ENCODE data around the gene SYT17.

SYT17 gene

GRCh38 chr16:19139436-19140091 lies 28.5 kb upstream of the SYT17 start:
- DNase-seq, result no peak

DNA sequence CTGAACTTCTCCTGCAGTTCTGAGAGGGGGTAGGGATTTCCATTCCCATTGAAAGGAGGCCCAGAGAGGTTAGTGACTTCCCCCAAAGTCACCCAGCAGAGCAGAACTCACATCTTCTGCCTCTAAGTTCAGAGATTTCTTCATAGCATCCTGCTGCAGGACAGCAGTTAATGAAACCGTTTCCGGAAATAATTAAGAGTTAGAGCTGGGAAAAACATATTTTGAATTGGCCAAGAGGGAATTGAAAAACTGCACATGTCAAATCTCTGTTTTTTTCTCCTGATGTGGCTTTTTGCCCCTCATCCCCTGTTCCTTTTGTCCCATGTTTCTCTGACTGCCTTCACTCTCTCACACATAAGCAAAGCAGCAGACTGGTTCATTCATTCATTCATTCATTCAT lies 27.6 kb upstream of the SYT17 start:
- no peak for DNase-seq

DNA sequence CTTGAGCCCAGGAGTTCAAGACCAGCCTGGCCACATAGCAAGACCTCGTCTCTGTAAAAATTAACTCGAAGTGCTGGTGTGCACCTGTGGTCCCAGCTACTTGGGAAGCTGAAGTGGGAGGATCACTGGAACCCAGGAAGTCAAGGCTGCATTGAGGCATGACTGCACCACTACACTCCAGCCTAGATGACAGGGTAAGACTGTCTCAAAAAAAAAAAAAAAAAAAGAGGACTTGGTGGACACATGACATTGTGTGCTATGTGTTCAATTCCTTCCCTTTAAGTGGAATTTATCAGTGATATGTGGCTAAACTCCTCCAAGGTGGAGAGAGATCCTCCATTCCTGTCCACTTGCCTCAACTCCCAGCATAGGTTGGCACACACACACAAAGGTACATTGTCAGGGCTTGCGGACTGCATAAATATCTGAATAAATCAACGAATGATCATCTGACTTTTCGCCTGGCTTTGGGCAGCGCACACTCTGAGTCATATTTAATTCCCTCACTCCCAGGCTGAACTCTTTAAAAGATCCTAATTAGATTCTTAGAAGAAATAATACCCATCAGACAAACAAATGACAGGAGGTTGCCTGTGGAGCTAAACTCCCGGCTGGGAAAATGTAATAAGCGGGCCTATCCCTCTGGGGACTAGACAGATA lies 25.0 kb upstream of the SYT17 start:
- no peak for DNase-seq

- DNase-seq, result no peak
These were observed 24.5 kb upstream of the SYT17 start for GRCh38 chr16:19143599-19143956.

DNA sequence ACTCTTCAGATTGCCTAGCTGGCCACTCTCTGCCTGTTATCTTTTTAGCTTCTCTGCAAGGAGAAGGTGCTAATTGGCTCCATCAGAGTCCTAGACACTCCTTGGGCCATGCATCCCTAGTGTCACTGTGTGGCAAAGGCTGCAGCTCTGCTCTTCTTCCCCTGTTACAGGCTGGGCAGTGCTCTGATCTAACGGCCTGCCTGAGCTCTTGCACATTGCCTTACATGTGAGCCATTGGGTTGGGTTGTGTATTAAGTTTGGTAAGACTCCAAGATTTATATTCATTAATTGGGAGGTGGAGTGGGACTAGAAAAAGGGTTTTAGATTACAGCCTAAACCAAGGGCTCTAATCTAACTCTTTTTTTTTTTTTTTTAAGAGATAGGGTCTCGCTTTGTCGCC lies 23.0 kb upstream of the SYT17 start:
- DNase-seq, result no peak

DNA sequence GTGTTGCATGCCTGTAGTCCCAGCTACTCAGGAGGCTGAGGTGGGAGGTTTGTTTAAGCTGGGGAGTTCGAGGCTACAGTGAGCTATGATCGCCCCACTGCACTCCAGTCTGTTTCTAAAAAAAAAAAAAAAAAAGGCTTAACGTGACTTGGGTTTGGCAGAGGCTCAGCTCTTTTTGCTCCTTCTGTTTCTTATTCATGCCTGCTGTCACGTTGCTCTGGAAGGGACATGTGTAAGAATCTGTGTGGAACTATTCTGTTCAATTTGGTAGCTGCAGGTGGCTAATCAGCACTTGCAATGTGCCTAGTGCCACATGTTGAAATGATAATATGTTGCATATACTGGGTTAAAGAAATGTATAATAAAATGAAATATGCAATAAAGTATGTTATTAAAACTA lies 20.9 kb upstream of the SYT17 start:
- DNase-seq, result no peak

GRCh38 chr16:19147627-19148026 lies 20.4 kb upstream of the SYT17 start:
- no peak for DNase-seq

DNA sequence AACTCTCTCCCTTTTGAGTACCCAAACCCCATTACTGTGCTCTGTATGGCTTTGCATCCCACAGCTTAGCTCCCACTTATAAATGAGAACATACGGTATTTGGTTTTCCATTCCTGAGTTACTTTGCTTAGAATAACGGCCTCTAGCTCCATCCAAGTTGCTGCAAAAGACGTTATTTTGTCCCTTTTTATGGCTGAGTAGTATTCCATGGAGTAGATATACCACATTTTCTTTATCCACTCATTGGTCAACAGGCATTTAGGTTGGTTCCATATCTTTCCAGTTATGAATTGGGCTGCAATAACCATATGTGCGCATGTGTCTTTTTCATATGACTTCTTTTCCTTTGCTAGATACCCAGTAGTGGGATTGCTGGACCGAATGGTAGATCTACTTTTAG lies 19.9 kb upstream of the SYT17 start:
- no peak for DNase-seq

GRCh38 chr16:19151310-19151709 lies 16.7 kb upstream of the SYT17 start:
- DNase-seq, result no peak

DNA sequence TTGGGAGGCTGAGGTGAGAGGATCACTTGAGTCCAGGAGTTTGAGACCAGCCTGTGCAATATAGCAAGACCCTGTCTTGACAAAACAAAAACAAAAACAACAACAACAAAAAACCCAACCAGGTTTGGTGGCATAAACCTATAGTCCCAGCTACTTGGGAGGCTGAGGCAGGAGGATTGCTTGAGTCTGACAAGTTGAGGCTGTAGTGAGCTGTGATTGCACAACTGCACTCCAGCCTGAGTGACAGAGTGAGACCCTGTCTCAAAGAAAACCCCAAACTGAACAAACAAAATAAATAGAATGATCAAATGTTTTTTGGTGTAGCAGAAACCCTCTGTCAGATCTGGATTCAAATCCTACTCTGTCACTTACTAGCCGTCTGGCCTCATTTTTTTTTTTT lies 16.0 kb upstream of the SYT17 start:
- DNase-seq, result no peak

GRCh38 chr16:19153876-19154275 lies 14.2 kb upstream of the SYT17 start:
- DNase-seq, result peak; percentile 21

GRCh38 chr16:19162085-19162484 lies 6.0 kb upstream of the SYT17 start:
- DNase-seq, result no peak

DNA sequence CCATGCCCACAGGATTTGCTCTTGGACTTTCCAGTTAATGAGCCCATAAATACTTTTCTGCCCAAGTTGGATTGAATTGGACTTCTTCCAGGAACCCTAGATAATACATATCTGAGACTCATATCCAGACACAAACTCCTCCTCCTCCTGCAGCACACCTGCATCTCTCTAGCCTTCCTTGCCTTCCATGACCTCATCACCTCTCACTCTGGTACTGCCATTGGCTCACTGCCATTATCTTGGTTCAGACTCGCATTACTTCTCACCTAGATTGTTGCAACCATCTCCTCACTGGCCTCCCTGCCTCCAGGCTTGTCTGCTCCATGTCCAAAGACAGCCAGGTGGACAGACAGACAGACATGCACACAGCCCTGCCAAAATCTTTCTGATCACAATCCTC lies 4.8 kb upstream of the SYT17 start:
- no peak for DNase-seq

DNA sequence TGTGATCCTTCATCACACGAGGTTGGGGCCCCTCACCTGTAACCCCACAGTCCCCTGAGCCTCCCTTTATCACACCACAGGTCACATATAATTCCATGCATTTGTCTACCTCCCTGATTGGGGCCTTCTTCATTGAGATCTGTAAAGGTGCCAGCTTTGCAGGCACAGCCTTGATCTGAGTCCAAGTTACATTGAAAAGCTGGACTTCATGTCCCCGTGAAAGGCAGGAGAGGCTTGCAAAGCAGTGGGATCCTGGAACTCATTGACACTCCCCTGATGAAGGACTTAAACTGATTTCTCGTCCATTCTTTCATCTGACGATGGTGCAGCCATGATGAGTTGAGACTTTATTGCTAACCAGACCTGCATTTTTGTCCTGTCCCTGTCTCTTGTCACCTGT lies 3.8 kb upstream of the SYT17 start:
- no peak for DNase-seq

- no peak for DNase-seq
These were observed 2.9 kb upstream of the SYT17 start for GRCh38 chr16:19165101-19165500.

DNA sequence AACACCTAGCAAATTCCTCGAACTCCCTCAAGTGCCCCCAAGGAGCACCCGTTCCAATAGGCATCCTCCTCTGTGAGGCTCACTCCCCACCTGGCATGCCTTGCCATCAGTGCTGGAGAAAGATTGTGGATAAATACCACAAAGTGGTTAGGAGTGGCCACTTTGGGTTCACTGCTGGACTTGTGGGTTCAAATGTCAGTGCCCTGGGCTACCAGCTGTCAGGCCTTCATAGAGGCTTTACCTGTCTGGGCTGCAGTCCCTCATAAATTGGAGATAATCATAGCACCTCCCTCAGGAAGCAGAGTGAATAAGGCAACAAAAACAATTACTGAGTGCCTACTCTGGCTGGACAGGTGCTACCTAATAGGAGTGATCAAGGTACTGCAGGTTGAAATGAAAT lies 1.5 kb upstream of the SYT17 start:
- DNase-seq, result no peak

- DNase-seq, result no peak
These were observed 486 bp downstream of the SYT17 start for GRCh38 chr16:19168371-19169081.

- DNase-seq, result no peak
These were observed 1.1 kb downstream of the SYT17 start for GRCh38 chr16:19169082-19169639.

DNA sequence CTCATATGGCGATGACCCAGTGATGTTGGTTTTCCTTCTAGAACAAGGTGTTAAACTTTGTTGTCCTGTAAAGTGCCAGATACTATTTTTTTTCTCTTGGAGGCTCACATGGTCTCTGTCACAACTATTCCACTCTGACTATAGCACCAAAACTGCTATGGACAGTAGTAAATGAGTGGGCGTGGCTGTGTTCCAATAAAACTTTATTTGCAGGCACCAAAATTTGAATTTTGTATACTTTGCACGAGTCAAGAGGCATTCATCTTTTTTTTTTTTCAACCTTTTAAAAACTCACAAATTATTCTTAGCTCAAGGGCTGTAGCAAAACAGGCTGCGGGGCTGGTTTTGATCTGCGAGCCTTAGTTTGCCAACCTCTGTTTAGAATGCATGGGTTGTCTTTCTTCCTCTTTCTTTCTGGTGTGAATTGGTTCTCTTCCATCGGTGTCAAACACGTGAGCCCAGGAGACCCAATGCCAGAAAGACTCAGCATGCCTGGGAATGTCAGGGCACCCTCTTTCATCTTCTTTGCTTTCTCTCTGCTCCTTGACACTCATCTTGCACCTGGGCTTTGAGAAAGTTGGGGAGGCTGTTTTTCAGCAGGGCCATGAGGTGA lies 2.1 kb downstream of the SYT17 start:
- no peak for DNase-seq

DNA sequence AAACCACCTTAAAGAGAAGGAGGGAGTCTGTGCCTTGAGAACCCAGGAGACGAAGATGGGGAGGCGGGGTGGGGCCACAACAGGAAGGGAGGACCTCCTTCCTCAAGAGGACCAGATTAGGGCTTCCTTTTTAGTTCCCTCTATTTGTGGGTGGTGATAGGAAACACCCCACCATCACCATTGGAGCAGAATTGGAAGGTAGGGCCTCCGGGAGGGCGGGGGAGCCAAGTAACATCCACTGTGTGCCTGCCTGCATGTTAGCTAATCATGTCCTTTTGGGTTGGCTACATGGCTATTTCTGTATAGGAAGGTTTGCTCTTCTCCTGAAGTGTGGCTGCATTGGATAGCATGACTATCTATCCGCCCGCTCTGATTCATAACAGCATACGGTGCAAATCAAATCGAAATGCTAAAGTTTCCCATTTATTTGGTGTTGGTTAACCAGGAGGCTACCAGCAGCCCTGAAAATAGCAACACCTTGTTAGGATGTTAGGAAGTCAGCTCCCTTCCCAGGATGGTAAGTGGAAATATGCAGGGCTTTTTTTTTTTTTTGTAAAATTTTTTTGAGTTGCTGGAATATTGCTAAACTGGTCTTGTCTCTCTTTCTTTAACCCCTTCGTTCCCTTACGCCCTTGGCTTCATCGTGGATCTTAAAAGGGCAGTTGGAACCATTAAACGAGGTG lies 4.2 kb downstream of the SYT17 start:
- no peak for DNase-seq

DNA sequence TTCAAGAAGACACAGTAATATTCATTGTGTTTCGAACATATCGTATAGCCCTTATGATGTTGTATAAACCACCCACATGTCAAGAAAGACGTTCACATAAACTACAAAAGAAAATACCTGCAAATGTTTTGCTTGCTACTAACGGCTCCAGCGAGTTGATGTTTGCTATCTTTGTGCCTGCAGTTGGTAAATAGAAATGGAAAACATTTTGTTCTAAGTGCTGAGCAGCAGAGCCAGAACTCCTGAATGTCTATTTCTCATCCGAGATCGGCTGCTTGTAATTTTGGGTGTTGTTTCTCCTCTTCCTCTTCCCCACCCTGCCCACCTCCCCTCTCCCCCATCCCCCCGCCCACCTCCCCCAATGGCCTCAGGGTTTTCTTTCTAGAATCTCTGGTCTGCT lies 5.0 kb downstream of the SYT17 start:
- no peak for DNase-seq

DNA sequence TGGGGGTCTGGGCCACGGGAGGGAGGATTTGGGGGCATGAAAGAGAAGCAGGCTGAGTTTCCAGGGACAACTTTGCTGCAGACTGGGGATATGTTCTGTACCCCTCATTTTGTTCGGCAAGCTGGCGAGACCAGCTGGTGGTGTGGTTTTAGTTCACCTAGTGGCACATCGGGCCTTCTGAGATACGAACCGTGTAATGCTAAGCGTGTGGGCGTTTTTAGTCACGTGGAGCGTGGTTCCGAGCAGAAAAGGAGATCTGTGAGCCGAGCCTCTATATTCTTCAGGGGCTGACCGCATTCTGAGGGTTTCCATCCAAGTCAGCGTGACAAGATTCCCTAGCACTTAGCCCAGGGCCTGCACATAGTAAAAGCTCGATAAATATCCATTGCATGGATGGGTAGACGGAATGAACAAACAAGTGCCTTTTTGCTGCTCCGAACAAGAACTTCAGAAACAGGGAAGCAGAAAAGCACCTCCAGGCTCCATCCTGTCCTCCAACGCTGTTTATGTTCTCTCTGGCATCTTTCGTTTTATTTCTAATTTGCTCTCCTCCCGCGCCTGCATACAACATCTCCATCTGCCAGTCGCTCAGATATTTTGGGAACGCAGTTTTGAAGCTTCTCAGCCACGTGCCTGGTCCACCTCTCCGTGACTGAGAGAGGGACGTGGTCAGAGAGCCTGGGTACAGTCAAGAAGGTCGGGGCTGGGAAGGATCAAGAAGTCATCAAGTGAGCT lies 5.8 kb downstream of the SYT17 start:
- no peak for DNase-seq
